ENCODE measurements around the gene EFCAB6. TPM values are rescaled to one million over a fixed set of nuclear protein-coding genes. Genes with fewer than 3 reads are reported as not detected.

Gene EFCAB6
- total RNA-seq, 1 donor from 2014 or later: 8.6 TPM

DNA sequence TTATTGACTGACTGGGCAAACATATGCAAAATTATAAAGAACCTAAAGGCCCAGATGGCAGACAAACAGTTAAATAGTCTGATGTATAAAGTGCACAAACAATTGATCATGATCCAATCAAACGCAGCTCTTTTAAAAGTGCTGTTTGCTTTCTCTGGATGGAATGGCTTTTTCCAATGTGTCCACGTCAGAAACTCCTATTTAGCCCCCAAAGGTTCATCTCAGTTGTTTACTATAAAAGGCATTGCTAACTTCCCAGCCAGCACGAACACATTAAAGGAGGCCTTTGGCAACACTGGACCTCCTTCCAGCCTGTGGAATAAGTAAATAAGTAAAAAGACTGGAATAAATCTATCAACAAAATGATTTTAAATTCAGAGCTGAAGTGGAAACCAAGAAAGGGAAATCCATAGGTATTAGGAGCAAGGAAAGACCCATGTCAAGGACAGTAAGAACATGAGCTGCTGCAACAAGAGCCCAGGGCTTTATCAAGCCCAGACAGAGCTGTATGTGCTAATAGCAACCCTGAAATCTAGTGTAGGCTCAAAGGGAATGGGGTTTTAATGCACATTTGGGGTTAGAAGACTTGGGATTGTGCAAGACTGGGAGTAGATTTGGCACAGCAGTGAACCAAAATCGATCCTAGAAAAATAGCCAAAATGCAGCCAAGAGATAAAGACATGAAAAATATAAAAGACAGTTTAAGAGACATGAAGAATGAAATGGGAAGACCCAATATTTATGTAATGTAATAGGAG, 105.4 kb downstream of the EFCAB6 start:
- H3K27ac ChIP-seq: no peak overlapping the region
- H3K27me3 ChIP-seq: no peaks in the 10 kb centered on the region
- TF ChIP-seq, protein P1, sequence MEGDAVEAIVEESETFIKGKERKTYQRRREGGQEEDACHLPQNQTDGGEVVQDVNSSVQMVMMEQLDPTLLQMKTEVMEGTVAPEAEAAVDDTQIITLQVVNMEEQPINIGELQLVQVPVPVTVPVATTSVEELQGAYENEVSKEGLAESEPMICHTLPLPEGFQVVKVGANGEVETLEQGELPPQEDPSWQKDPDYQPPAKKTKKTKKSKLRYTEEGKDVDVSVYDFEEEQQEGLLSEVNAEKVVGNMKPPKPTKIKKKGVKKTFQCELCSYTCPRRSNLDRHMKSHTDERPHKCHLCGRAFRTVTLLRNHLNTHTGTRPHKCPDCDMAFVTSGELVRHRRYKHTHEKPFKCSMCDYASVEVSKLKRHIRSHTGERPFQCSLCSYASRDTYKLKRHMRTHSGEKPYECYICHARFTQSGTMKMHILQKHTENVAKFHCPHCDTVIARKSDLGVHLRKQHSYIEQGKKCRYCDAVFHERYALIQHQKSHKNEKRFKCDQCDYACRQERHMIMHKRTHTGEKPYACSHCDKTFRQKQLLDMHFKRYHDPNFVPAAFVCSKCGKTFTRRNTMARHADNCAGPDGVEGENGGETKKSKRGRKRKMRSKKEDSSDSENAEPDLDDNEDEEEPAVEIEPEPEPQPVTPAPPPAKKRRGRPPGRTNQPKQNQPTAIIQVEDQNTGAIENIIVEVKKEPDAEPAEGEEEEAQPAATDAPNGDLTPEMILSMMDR (IDR thresholded peaks at IDR 0.05): no peak
- intact Hi-C loops (cut with DNase I): no loop called here
- no peaks in the 10 kb centered on the region for H3K4me1 ChIP-seq
- H3K9me3 ChIP-seq: peaks cover 5 to 21% of the 10 kb centered on the region in 2 donors
- DNase-seq (ENCODE audit: low spot score in 2 of 2): no peak
- no peaks in the 10 kb centered on the region for H3K36me3 ChIP-seq
- no peak overlapping the region for H3K4me3 ChIP-seq

DNA sequence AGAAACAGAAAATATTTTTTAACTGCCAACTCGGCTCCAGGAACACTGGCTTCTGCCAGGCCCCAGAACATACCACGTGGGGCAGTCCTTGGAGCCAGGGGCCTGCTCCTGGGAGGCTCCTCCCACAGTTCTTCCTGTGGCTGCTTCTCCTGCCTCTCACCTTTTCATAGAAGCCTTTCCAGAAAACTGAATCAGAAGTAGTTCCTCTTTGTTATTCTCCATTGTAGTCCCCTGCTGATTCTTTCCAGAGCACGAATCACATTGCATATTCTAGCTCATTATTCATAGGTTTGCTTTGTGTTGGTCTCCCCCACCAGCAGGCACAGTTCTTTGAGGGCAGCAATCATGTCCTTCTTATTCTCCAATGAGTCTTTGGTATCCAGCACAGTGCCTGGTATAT, 106.0 kb downstream of the EFCAB6 start:
- Histone ChIP-seq H3K27ac (no peak overlapping the region), H3K36me3 (no peaks in the 10 kb centered on the region), H3K27me3 (no peaks in the 10 kb centered on the region), H3K4me1 (no peaks in the 10 kb centered on the region), H3K9me3 (peaks cover 5 to 21% of the 10 kb centered on the region in 2 donors), H3K4me3 (no peak overlapping the region)
- TF ChIP-seq, protein P1 (IDR thresholded peaks at IDR 0.05): no peak
- intact Hi-C loops (cut with DNase I): no loop called here
- DNase-seq (ENCODE audit: low spot score in 2 of 2): no peak

DNA sequence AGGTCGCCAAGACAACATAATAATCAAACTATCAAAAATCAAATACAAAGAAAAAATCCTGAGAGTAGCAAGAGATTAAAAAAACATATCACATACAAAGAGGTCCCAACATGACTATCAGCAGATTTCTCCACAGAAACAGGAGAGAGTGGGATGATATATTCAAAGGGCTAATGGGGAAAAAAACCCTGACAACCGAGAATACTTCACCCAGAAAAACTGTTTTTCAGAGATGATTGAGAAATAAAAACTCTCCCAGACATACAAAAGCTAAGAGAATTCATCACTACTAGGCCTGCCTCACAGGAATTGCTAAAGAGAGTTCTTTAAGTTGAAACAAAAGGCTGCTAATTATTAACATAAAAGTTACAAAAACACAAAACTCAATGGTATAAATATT, 108.1 kb downstream of the EFCAB6 start:
- TF ChIP-seq, protein P1 (IDR thresholded peaks at IDR 0.05): no peak
- Histone ChIP-seq H3K27me3 (no peaks in the 10 kb centered on the region), H3K4me1 (no peaks in the 10 kb centered on the region), H3K36me3 (no peaks in the 10 kb centered on the region), H3K27ac (no peak overlapping the region), H3K4me3 (no peak overlapping the region), H3K9me3 (peaks cover 5 to 21% of the 10 kb centered on the region in 2 donors)
- intact Hi-C loops (cut with DNase I): no loop called here
- no peak for DNase-seq (ENCODE audit: low spot score in 2 of 2)

DNA sequence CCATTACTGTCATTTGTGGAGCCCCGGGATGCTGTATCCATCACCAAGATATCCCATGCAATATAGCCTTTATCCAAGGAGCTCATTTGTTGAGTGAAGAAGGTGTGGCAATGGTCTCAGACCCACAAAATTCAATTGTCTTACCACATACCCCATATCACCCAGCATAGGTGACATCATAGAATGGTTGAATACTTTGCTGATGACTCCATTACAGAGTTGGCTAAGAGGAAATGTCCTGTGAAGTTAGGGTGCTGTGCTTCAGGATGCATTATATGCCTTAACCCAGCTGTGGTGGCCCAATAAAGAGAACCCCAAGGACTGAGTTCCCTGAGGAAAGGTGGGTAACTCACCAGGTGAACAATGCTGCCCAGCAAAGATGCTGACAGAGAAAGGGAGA, 113.7 kb downstream of the EFCAB6 start:
- intact Hi-C loops (cut with DNase I): no loop called here
- Histone ChIP-seq H3K4me1 (no peaks in the 10 kb centered on the region), H3K27ac (no peak overlapping the region), H3K4me3 (no peak overlapping the region), H3K9me3 (peaks cover 0 to 8% of the 10 kb centered on the region in 2 donors), H3K27me3 (no peaks in the 10 kb centered on the region), H3K36me3 (no peaks in the 10 kb centered on the region)
- DNase-seq (ENCODE audit: low spot score in 2 of 2): no peak
- TF ChIP-seq, protein P1 (IDR thresholded peaks at IDR 0.05): no peak

DNA sequence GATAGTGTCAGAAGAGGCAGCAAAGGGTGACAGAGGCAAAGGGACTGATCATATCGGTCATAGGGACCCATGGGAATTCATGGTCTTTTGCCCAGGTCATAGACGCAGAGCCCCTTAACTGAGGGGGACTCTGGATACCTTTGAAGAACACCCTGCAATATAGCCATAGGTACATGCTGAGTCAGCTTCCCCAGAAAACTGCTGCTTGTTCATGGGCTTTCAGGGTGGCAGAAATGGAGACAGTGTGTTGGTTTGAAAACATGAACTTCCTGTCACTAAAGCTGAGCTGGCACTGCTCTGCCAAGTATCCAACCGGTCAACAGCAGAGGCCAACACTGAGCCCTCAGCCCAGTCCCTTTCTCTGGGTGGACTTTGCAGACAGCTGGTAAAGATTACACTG, 114.2 kb downstream of the EFCAB6 start:
- DNase-seq (ENCODE audit: low spot score in 2 of 2): no peak
- Histone ChIP-seq H3K9me3 (peaks cover 0 to 3% of the 10 kb centered on the region in 2 donors), H3K4me3 (no peak overlapping the region), H3K4me1 (no peaks in the 10 kb centered on the region), H3K36me3 (no peaks in the 10 kb centered on the region), H3K27me3 (no peaks in the 10 kb centered on the region), H3K27ac (no peak overlapping the region)
- intact Hi-C loops (cut with DNase I): no loop called here
- TF ChIP-seq, protein P1 (IDR thresholded peaks at IDR 0.05): no peak
